HEK293 (cell line): Measurements from ENCODE around the gene BMP6.
A peak's percentile ranks its signal among the peaks of the same experiment; 100 is the strongest.

Experiments used
- CTCF ChIA-PET: fragments of 350-600 bp; formaldehyde crosslinking; extraction: SDS; loops from one replicate; lab custom pipeline; 2021; ENCODE audit warnings: antibody characterized with exemption; lab: Yijun Ruan, JAX
- POLR2A ChIA-PET: fragments of 300-600 bp; formaldehyde crosslinking; extraction: SDS; loops from one replicate; lab custom pipeline; 2020; ENCODE audit warnings: antibody characterized with exemption, inconsistent platforms; lab: Yijun Ruan, JAX
- H3K27ac ChIP-seq: fragments of 200-500 bp; sonication (Bioruptor generic); 2 replicates; pipeline ENCODE4 v1.5.1; 2014; ENCODE audit warnings: low read depth, low read length, control low read depth, inconsistent platforms; ENCODE audit errors: extremely low read depth
- H3K36me3 ChIP-seq, 2 experiments: fragments of 200-500 bp in 1 of 2; sonication (Bioruptor generic) in 1 of 2; 1 replicate in 1 of 2; 2 replicates in 1 of 2; pipeline ENCODE4 v1.5.1; 2014 to 2017; ENCODE audit warnings: inconsistent platforms in 2 of 2, low read length in 2 of 2; ENCODE audit not compliant: control insufficient read depth in 2 of 2, insufficient read depth in 1 of 2
- H3K4me1 ChIP-seq: fragments of 200-500 bp; sonication (Bioruptor generic); 2 replicates; pipeline ENCODE4 v1.5.1; 2014; ENCODE audit warnings: mild to moderate bottlenecking, low read length, inconsistent platforms; ENCODE audit not compliant: control insufficient read depth, insufficient read depth
- H3K4me3 ChIP-seq: 2 replicates; pipeline ENCODE4 v1.5.1; 2011; ENCODE audit warnings: low read depth, mild to moderate bottlenecking, control low read depth, low read length, moderate library complexity
- H3K9me3 ChIP-seq: fragments of 200-500 bp; sonication (Bioruptor generic); 2 replicates; pipeline ENCODE4 v1.5.1; 2014; ENCODE audit warnings: low read depth, low read length, inconsistent platforms; ENCODE audit not compliant: control insufficient read depth, insufficient read depth
- HOXA7 ChIP-seq: sonication (generic); formaldehyde crosslinking; IDR thresholded peaks from 2 replicates; pipeline ENCODE4 v1.8.1; 2022; ENCODE audit warnings: missing genetic modification reagents, borderline replicate concordance
- YY1 ChIP-seq: fragments of 450-650 bp; formaldehyde crosslinking; IDR thresholded peaks from 2 replicates; pipeline ENCODE4 v1.5.1; 2018; ENCODE audit warnings: missing biosample characterization, missing genetic modification characterization
- ZNF292 ChIP-seq: fragments of 450-650 bp; formaldehyde crosslinking; IDR thresholded peaks from 2 replicates; pipeline ENCODE4 v1.5.1; 2016; ENCODE audit warnings: low read depth, missing biosample characterization, missing genetic modification characterization, borderline replicate concordance
- ZNF341 ChIP-seq: fragments of 450-650 bp; formaldehyde crosslinking; IDR thresholded peaks from 2 replicates; pipeline ENCODE4; 2016; ENCODE audit warnings: low read depth, missing biosample characterization, missing genetic modification characterization
- ZNF449 ChIP-seq: fragments of 450-650 bp; formaldehyde crosslinking; IDR thresholded peaks from 2 replicates; pipeline ENCODE4 v1.5.1; 2017; ENCODE audit warnings: missing biosample characterization, mild to moderate bottlenecking, missing genetic modification characterization, moderate library complexity
- ZNF488 ChIP-seq: fragments of 450-650 bp; formaldehyde crosslinking; IDR thresholded peaks from 2 replicates; pipeline ENCODE4 v1.5.1; 2016; ENCODE audit warnings: missing biosample characterization, missing genetic modification characterization
- ZNF549 ChIP-seq: fragments of 450-650 bp; IDR thresholded peaks from 2 replicates; pipeline ENCODE4 v1.5.1; 2018; ENCODE audit warnings: missing biosample characterization, missing genetic modification characterization, mild to moderate bottlenecking, inconsistent platforms, moderate library complexity
- ZNF558 ChIP-seq: fragments of 450-650 bp; formaldehyde crosslinking; IDR thresholded peaks from 2 replicates; pipeline ENCODE4 v1.5.1; 2016; ENCODE audit warnings: missing biosample characterization, missing genetic modification characterization
- ZNF580 ChIP-seq: fragments of 450-650 bp; formaldehyde crosslinking; IDR thresholded peaks from 2 replicates; pipeline ENCODE4 v1.5.1; 2016; ENCODE audit warnings: missing biosample characterization, missing genetic modification characterization
- ZNF600 ChIP-seq: fragments of 450-650 bp; formaldehyde crosslinking; IDR thresholded peaks from 2 replicates; pipeline ENCODE4 v1.5.1; 2016; ENCODE audit warnings: missing biosample characterization, missing genetic modification characterization
- ZNF664 ChIP-seq: fragments of 450-650 bp; formaldehyde crosslinking; IDR thresholded peaks from 2 replicates; pipeline ENCODE4 v1.5.1; 2016; ENCODE audit warnings: missing biosample characterization, missing genetic modification characterization
- ZNF704 ChIP-seq: fragments of 450-650 bp; formaldehyde crosslinking; IDR thresholded peaks from 2 replicates; pipeline ENCODE4 v1.5.1; 2016; ENCODE audit warnings: missing biosample characterization, missing genetic modification characterization
- TF ChIP-seq, protein P1 (sequence below): fragments of 450-650 bp; formaldehyde crosslinking; IDR thresholded peaks from 2 replicates; pipeline ENCODE4 v1.5.1; 2016; ENCODE audit warnings: missing biosample characterization, missing genetic modification characterization

The BMP6 gene

DNA sequence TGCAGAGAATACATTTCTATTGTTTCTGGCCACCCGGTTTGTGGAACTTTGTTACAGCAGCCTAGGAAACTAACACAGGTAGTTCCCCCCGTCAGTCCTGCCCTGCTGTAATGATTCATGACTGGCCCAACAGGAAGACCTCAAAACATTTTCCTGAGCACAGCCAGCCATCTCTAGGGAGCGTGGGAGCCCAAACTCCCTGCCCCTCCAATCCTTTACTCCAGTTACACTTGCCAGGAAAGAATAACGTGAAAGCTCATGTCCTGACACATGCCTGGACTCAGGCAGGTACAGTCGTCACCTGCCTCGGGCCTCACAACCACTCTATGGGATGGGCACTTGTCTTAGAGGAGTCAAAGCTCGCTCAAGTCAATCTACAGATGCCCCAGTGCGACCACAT lies 176.3 kb downstream of the BMP6 start (continued):
- TF ChIP-seq, protein P1, sequence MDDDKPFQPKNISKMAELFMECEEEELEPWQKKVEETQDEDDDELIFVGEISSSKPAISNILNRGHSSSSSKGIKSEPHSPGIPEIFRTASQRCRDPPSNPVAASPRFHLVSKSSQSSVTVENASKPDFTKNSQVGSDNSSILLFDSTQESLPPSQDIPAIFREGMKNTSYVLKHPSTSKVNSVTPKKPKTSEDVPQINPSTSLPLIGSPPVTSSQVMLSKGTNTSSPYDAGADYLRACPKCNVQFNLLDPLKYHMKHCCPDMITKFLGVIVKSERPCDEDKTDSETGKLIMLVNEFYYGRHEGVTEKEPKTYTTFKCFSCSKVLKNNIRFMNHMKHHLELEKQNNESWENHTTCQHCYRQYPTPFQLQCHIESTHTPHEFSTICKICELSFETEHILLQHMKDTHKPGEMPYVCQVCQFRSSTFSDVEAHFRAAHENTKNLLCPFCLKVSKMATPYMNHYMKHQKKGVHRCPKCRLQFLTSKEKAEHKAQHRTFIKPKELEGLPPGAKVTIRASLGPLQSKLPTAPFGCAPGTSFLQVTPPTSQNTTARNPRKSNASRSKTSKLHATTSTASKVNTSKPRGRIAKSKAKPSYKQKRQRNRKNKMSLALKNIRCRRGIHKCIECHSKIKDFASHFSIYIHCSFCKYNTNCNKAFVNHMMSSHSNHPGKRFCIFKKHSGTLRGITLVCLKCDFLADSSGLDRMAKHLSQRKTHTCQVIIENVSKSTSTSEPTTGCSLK (tag by site-specific recombination) = no peak
- TF ChIP-seq ZNF558 (no peak), ZNF549 (tag by site-specific recombination) (no peak)

- ChIA-PET CTCF (interaction anchor here (0.8 to 1.2 kb wide), 2 partner anchors 180 to 181 kb away, joined by 3 read pairs; no protein-coding TSS in a partner anchor), POLR2A (no interaction called here)
- no peak overlapping the region for H3K4me3 ChIP-seq
- TF ChIP-seq ZNF664 (no peak), ZNF292 (tag by site-specific recombination) (no peak), YY1 (no peak), ZNF580 (tag by site-specific recombination) (no peak), ZNF488 (no peak)
- no peak overlapping the region for H3K27ac ChIP-seq
- H3K4me1 ChIP-seq = no peaks in the 10 kb centered on the region
- peaks cover 40 to 82% of the 10 kb centered on the region in 2 experiments for H3K36me3 ChIP-seq
- H3K9me3 ChIP-seq = no peaks in the 10 kb centered on the region
Observed at GRCh38 chr6:7902867-7903266, 177.0 kb downstream of the BMP6 start.

DNA sequence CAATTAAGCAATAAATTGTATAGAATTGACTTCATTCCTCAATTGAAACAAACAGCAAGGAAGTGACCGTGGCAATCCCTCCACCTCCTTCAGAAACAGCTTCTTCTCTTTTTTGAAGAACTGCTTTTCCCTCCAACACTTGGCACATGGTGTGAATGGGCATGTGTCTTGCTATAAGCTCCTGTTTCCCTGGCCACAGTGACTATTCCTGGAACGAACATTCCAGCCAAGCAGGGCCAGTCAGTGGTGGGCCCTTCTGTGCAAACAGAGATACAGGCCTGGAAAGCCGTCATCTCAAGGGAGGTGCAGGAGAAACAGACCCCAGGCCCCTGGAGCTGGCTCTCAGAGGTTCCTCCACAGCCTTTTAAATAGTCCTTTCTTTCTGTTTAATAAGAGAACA lies 177.8 kb downstream of the BMP6 start:
- Histone ChIP-seq H3K27ac (no peak overlapping the region), H3K4me1 (no peaks in the 10 kb centered on the region), H3K4me3 (no peak overlapping the region), H3K36me3 (peaks cover 32 to 74% of the 10 kb centered on the region in 2 experiments), H3K9me3 (no peaks in the 10 kb centered on the region)
- no peak for TF ChIP-seq ZNF449 (tag by site-specific recombination)
- no peak for TF ChIP-seq HOXA7 (CRISPR knock-in tag)
- no peak for TF ChIP-seq ZNF704 (tag by site-specific recombination)
- TF ChIP-seq, all 188 proteins: peak for 0
- ChIA-PET POLR2A (no interaction called here), CTCF (interaction anchor here (0.6 to 1.2 kb wide), 2 partner anchors 156 to 181 kb away, joined by 3 read pairs; no protein-coding TSS in a partner anchor)

DNA sequence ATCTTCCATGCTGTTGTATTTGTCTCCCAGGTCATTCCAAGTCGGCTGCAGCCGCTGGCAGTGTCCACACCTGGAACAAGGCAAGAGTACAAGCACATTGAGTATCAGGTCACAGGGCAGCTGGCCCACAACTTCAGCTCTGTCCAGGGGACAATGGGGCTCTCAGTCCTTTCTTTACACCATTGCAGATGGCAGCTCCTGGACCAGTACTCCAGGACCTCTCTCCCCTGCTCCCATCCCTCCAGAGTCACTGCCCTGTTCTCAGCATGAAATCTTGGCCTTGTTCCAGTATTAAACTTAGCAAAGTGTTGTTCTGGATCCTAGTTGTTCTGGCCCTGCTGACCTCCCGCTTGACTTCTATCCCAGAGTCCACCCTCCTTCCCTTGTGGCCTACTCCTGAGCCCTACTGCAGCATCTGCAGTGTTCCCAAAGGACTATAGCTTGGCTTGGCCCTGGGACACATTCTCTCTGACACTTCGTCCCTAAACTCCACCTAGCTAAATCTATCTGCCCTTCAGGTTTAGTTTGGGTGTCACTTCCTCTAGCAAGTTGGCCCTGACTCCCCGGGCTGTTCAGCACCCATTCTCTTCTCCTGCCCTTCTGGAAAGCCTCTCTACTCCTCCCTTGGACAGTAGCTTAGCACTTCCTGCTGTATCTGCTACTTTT lies 178.9 kb downstream of the BMP6 start:
- POLR2A ChIA-PET = interaction anchor here (0.5 kb wide), 1 partner anchor 41 kb away, joined by 4 read pairs; no protein-coding TSS in a partner anchor
- H3K4me3 ChIP-seq = no peak overlapping the region
- H3K27ac ChIP-seq = no peak overlapping the region
- CTCF ChIA-PET = interaction anchor here (0.9 to 1.4 kb wide), 2 partner anchors 88 to 102 kb away, joined by 3 to 5 read pairs; no protein-coding TSS in a partner anchor
- TF ChIP-seq ZNF600 (tag by site-specific recombination) (peak; percentile 65), ZNF341 (tag by site-specific recombination) (no peak)
- no peaks in the 10 kb centered on the region for H3K9me3 ChIP-seq
- H3K4me1 ChIP-seq = peaks cover 5% of the 10 kb centered on the region; the same call in 1 of the 2 replicates
- peaks cover 27 to 63% of the 10 kb centered on the region in 2 experiments for H3K36me3 ChIP-seq
